GM12891 (cell line): ENCODE data around the gene DOCK4.

Experiments
- POLR2A ChIP-seq: IDR thresholded peaks from 2 replicates; pipeline ENCODE4 v1.6.1; 2011; ENCODE audit warnings: low read depth, low read length, control low read depth
- SPI1 ChIP-seq: IDR thresholded peaks from 2 replicates; pipeline ENCODE4 v1.6.1; 2011; ENCODE audit warnings: low read depth, low read length, control low read depth
- TAF1 ChIP-seq: IDR thresholded peaks from 2 replicates; pipeline ENCODE4 v1.6.1; 2011; ENCODE audit warnings: low read depth, low read length, control low read depth

GRCh38 chr7:111787741-111788140 is 418.5 kb downstream of the DOCK4 start:
- TF ChIP-seq TAF1 (no peak), POLR2A (no peak), SPI1 (no peak)
